Endothelial cell of umbilical vein (primary cell): ENCODE results near the gene SLC34A1. TPM values are rescaled to one million over a fixed set of nuclear protein-coding genes. Genes with fewer than 3 reads are reported as not detected.

Experiments used
- BruUV-seq: library from RNA; stranded (reverse); fragments of 400-500 nt; replicated peaks from 2 replicates; lab custom pipeline; 2021; lab: Mats Ljungman, UMichigan
- CTCF ChIA-PET: fragments of 300-600, 350-600 bp; sonication (Branson Sonifier 250); formaldehyde crosslinking; loops from one replicate; lab custom pipeline; 2021; ENCODE audit warnings: antibody characterized with exemption, inconsistent platforms; lab: Charles Lee
- POLR2A ChIA-PET: fragments of 300-600, 350-600 bp; sonication (Branson Sonifier 250); formaldehyde crosslinking; loops from one replicate; lab custom pipeline; 2021; ENCODE audit warnings: antibody characterized with exemption, inconsistent platforms; lab: Charles Lee
- DNase-seq: peaks from one replicate; pipeline ENCODE4 v3.0.0-alpha.2; 2011; ENCODE audit warnings: low read depth, low spot score
- FAIRE-seq: peaks from 2 replicates; lab custom pipeline; 2011; peaks lifted over from hg19 to GRCh38; lab: Jason Lieb, UNC
- H2AFZ ChIP-seq: 2 replicates; pipeline ENCODE4 v1.6.0; 2012; ENCODE audit warnings: low read depth, low read length, control low read depth, inconsistent platforms
- H3K27ac ChIP-seq: 2 replicates; pipeline ENCODE4 v1.5.1; 2011; ENCODE audit warnings: low read depth, mild to moderate bottlenecking, control low read depth, low read length, moderate library complexity; ENCODE audit not compliant: insufficient read depth
- H3K27me3 ChIP-seq, 2 experiments: 2 replicates each; pipeline versions ENCODE4 v1.6.0 to v1.6.1; 2011; ENCODE audit warnings: low read length in 2 of 2, mixed read lengths in 1 of 2; ENCODE audit not compliant: control insufficient read depth in 2 of 2, insufficient read depth in 2 of 2
- H3K36me3 ChIP-seq, 2 experiments: 2 replicates in 1 of 2; 3 replicates in 1 of 2; pipeline ENCODE4 v1.5.1; 2011; ENCODE audit warnings: low read length in 2 of 2, mild to moderate bottlenecking in 1 of 2, moderate library complexity in 1 of 2; ENCODE audit not compliant: control insufficient read depth in 2 of 2, insufficient read depth in 2 of 2; ENCODE audit errors: extremely low read depth in 1 of 2
- H3K4me1 ChIP-seq: 3 replicates; pipeline ENCODE4 v1.5.1; 2011; ENCODE audit warnings: mild to moderate bottlenecking, low read length; ENCODE audit not compliant: control insufficient read depth, insufficient read depth; ENCODE audit errors: extremely low read depth
- H3K4me2 ChIP-seq: 2 replicates; pipeline ENCODE4 v1.6.1; 2011; ENCODE audit warnings: low read length, control low read depth, mixed read lengths; ENCODE audit not compliant: insufficient read depth
- H3K4me3 ChIP-seq, 3 experiments: fragments of 200-600 bp in 1 of 3; sonication (generic), shearing (Covaris generic) in 1 of 3; replicated peaks in 1 of 3; 2 replicates each; pipeline ENCODE4 v1.5.1; 2011 to 2016; ENCODE audit warnings: control low read depth in 3 of 3, low read length in 3 of 3, mild to moderate bottlenecking in 2 of 3, inconsistent platforms in 1 of 3, low read depth in 1 of 3, moderate library complexity in 1 of 3; ENCODE audit not compliant: insufficient read depth in 1 of 3
- H3K79me2 ChIP-seq: 2 replicates; pipeline ENCODE4 v1.6.0; 2012; ENCODE audit warnings: low read length, inconsistent platforms; ENCODE audit not compliant: control insufficient read depth, insufficient read depth
- H3K9ac ChIP-seq: replicated peaks from 2 replicates; pipeline ENCODE3; 2011; ENCODE audit warnings: low read length, control low read depth; ENCODE audit not compliant: insufficient read depth; ENCODE audit errors: extremely low read depth
- H3K9me1 ChIP-seq: replicated peaks from 3 replicates; pipeline ENCODE4 v1.6.0; 2011; ENCODE audit warnings: mild to moderate bottlenecking, low read length; ENCODE audit not compliant: control insufficient read depth, insufficient read depth; ENCODE audit errors: extremely low read depth
- H3K9me3 ChIP-seq: replicated peaks from 2 replicates; pipeline ENCODE4 v1.5.1; 2012; ENCODE audit warnings: low read length, inconsistent platforms; ENCODE audit not compliant: control insufficient read depth, insufficient read depth
- H4K20me1 ChIP-seq: replicated peaks from 2 replicates; pipeline ENCODE3; 2011; ENCODE audit warnings: mild to moderate bottlenecking, low read length; ENCODE audit not compliant: control insufficient read depth, insufficient read depth; ENCODE audit errors: extremely low read depth
- EZH2 ChIP-seq: IDR thresholded peaks from 2 replicates; pipeline ENCODE4 v1.6.1; 2012; ENCODE audit warnings: borderline replicate concordance, low read depth, mild to moderate bottlenecking, moderate library complexity, low read length, inconsistent platforms; ENCODE audit not compliant: severe bottlenecking
- FOS ChIP-seq: IDR thresholded peaks from 2 replicates; pipeline ENCODE4 v1.6.1; 2011; ENCODE audit warnings: mild to moderate bottlenecking, low read length, moderate library complexity, borderline replicate concordance; ENCODE audit not compliant: insufficient read depth
- GATA2 ChIP-seq: IDR thresholded peaks from 2 replicates; pipeline ENCODE4 v1.7.0; 2011; ENCODE audit warnings: low read depth, mild to moderate bottlenecking, moderate library complexity, mixed read lengths, low read length; ENCODE audit not compliant: insufficient read length, insufficient read depth
- JUN ChIP-seq: IDR thresholded peaks from 2 replicates; pipeline ENCODE4 v1.6.1; 2011; ENCODE audit warnings: borderline replicate concordance, low read depth; ENCODE audit not compliant: insufficient read length, insufficient read depth
- MYC ChIP-seq: IDR thresholded peaks from one replicate; pipeline ENCODE4 v1.6.1; 2011; ENCODE audit warnings: mild to moderate bottlenecking, low read depth, low read length
- POLR2A ChIP-seq: IDR thresholded peaks from 2 replicates; pipeline ENCODE4 v1.6.1; 2012; ENCODE audit warnings: low read depth, mild to moderate bottlenecking, control low read depth, low read length
- POLR2AphosphoS5 ChIP-seq: IDR thresholded peaks from 2 replicates; pipeline ENCODE4 v1.6.1; 2012; ENCODE audit warnings: low read depth, mild to moderate bottlenecking, control low read depth, low read length, moderate library complexity; ENCODE audit not compliant: insufficient read depth
- dilution Hi-C: fragments of 300-500 bp; cut with MboI; formaldehyde crosslinking; loops from one replicate; pipeline ENCODE4 v1.15.0; 2019; ENCODE audit warnings: low sequenced_read_pairs; ENCODE audit not compliant: extremely low pct_ligation_motif_present
- intact Hi-C: fragments of 100-400 bp; cut with micrococcal nuclease; formaldehyde crosslinking; loops from one replicate; pipeline ENCODE4 v1.10.0; 2022
- polyA plus RNA-seq, 4 experiments: library from polyadenylated mRNA; depleted of rRNA in 3 of 4; stranded (reverse) in 3 of 4; unstranded in 1 of 4; fragments of >200 nt; gene quantifications; 2 replicates each; pipeline versions ENCODE4 v1.2.1 to v1.2.3, GENCODE V29; 2011 to 2012; ENCODE audit warnings: missing spikeins in 1 of 4
- total RNA-seq: library from RNA; stranded (reverse); gene quantifications from 2 replicates; pipeline ENCODE4 v1.2.3, GENCODE V29; 2021
- TF ChIP-seq, protein P1 (sequence below): IDR thresholded peaks from 2 replicates; pipeline ENCODE4 v1.6.1; 2011; ENCODE audit not compliant: insufficient read depth, insufficient read length
- TF ChIP-seq, protein P2 (sequence below), 2 donors: IDR thresholded peaks; 1 replicate in 1 of 2; 2 replicates in 1 of 2; pipeline ENCODE4 v1.5.1; 2011; ENCODE audit warnings: low read length in 2 of 2, mild to moderate bottlenecking in 2 of 2, moderate library complexity in 2 of 2, control low read depth in 1 of 2, inconsistent platforms in 1 of 2, low read depth in 1 of 2; ENCODE audit not compliant: insufficient read depth in 1 of 2; ENCODE audit errors: extremely low read depth in 1 of 2

SLC34A1 gene
- total and polyA plus RNA-seq, 2 donors (not counting 3 experiments of a cell fraction or from before 2014, with no cell fraction given) = not detected

DNA sequence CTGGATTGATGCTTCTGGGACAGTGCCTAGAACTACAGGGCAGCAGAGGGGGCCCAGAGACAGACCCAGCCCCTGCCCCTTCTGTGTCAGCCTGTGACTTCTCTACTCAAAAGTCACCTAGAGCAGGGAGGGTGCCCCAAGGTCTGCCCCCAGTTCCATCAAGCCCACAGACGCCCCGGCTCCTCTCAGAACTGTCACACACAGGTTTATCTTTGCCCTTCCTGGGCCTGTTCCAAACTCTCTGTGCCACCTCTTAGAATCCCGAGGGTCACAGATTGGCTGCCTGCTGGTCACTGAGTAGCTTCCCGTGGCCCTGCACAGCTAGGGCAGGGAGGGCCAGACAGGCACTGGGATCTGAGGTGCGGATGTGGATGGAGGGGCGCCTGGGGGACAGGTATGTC is 24.8 kb upstream of the SLC34A1 start:
- no peak for FAIRE-seq
- Histone ChIP-seq H2AFZ (no peak overlapping the region), H3K4me1 (peaks cover 19% of the 10 kb centered on the region), H3K9me3 (no peaks in the 10 kb centered on the region), H3K4me2 (no peak overlapping the region), H3K9me1 (no peaks in the 10 kb centered on the region), H3K27ac (no peak overlapping the region), H3K9ac (no peak overlapping the region), H3K27me3 (no peaks in the 10 kb centered on the region), H3K36me3 (no peaks in the 10 kb centered on the region), H4K20me1 (no peaks in the 10 kb centered on the region), H3K79me2 (no peaks in the 10 kb centered on the region), H3K4me3 (no peak overlapping the region)
- intact Hi-C loops (no loop called here), dilution Hi-C loops (no loop called here)
- POLR2A ChIA-PET = no interaction called here
- CTCF ChIA-PET = interaction anchor here (1.2 to 6.3 kb wide), 2 partner anchors 11 to 41 kb away, joined by 3 to 31 read pairs; no protein-coding TSS in a partner anchor
- TF ChIP-seq GATA2 = no peak
- TF ChIP-seq, protein P1, sequence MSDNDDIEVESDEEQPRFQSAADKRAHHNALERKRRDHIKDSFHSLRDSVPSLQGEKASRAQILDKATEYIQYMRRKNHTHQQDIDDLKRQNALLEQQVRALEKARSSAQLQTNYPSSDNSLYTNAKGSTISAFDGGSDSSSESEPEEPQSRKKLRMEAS = no peak
- DNase-seq = no peak
- no TSS peak for BruUV-seq

DNA sequence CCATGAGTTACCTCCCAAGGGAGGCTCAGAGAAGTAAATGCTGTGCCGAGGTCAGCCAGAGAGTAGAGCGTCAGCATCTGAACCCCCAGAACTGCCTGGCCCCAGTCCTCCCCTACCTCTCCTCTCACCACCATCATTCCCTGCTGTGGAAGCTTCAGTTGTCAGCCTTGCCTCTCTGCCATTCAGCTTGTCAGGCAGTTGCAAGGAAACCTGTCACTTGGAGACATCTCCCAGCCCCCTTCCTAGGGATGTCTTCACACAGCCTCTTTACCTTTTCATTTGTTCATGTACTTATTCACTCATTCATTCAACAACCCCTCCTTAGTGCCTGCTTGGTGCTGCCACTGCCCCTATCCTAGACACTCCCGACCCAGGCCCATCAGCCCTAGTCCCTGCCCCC is 24.4 kb upstream of the SLC34A1 start:
- Histone ChIP-seq H3K4me1 (peaks cover 19% of the 10 kb centered on the region), H2AFZ (no peak overlapping the region), H3K9ac (no peak overlapping the region), H3K9me3 (no peaks in the 10 kb centered on the region), H4K20me1 (no peaks in the 10 kb centered on the region), H3K27ac (no peak overlapping the region), H3K27me3 (no peaks in the 10 kb centered on the region), H3K36me3 (no peaks in the 10 kb centered on the region), H3K4me2 (no peak overlapping the region), H3K4me3 (no peak overlapping the region), H3K79me2 (no peaks in the 10 kb centered on the region), H3K9me1 (no peaks in the 10 kb centered on the region)
- no peak for FAIRE-seq
- no peak for TF ChIP-seq GATA2
- TF ChIP-seq POLR2AphosphoS5 = no peak
- no peak for TF ChIP-seq POLR2A
- TF ChIP-seq MYC = no peak
- TF ChIP-seq, protein P1 = no peak
- no peak for TF ChIP-seq EZH2
- no peak for TF ChIP-seq JUN
- TF ChIP-seq FOS = no peak
- TF ChIP-seq, protein P2, sequence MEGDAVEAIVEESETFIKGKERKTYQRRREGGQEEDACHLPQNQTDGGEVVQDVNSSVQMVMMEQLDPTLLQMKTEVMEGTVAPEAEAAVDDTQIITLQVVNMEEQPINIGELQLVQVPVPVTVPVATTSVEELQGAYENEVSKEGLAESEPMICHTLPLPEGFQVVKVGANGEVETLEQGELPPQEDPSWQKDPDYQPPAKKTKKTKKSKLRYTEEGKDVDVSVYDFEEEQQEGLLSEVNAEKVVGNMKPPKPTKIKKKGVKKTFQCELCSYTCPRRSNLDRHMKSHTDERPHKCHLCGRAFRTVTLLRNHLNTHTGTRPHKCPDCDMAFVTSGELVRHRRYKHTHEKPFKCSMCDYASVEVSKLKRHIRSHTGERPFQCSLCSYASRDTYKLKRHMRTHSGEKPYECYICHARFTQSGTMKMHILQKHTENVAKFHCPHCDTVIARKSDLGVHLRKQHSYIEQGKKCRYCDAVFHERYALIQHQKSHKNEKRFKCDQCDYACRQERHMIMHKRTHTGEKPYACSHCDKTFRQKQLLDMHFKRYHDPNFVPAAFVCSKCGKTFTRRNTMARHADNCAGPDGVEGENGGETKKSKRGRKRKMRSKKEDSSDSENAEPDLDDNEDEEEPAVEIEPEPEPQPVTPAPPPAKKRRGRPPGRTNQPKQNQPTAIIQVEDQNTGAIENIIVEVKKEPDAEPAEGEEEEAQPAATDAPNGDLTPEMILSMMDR (IDR thresholded peaks at IDR 0.05; ENCODE audit: extremely low read depth in 1 of 2, insufficient read depth in 1 of 2, low read depth in 1 of 2, low read length in 2 of 2) = no peak
- POLR2A ChIA-PET = interaction anchor here (1.0 kb wide), 1 partner anchor 11 kb away, joined by 3 read pairs; no protein-coding TSS in a partner anchor
- CTCF ChIA-PET = interaction anchor here (1.6 to 2.4 kb wide), 2 partner anchors 24 to 50 kb away, joined by 3 to 8 read pairs; no protein-coding TSS in a partner anchor
- dilution Hi-C loops (loop anchor here (5.0 kb wide), 1 partner anchor 38 kb away; no protein-coding TSS in a partner anchor), intact Hi-C loops (no loop called here)
- BruUV-seq = no TSS peak
- DNase-seq = no peak
